ENCODE data around the gene ACTR10. TPM values are rescaled to one million over a fixed set of nuclear protein-coding genes. Genes with fewer than 3 reads are reported as not detected.

ACTR10 gene
- total and polyA plus RNA-seq, 3 donors from 2014 or later: 53.0 to 87.2 (median 68.0) TPM

DNA sequence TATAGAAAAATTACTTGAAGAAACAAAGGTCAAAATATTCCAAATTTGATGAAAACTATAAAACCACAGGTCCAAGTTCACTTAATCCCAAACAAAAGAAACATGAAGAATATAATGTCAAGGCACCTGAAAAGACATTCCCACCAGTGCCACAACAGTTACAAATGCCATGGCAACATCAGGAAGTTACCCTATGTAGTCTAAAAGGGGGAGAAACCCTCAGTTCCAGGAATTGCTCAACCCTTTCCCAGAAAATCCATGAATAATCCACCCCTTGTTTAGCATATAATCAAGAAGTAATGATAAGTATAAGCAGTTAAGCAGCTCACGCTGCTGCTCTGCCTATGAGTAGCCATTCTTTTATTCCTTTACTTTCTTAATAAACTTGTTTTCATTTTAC lies 3.8 kb upstream of the ACTR10 start:
- Histone ChIP-seq H3K27me3 (no peaks in the 10 kb centered on the region), H3K9me3 (no peaks in the 10 kb centered on the region), H3K4me1 (peaks cover 5% of the 10 kb centered on the region), H3K4me3 (no peak overlapping the region), H3K36me3 (ENCODE audit: low read depth, missing control alignments) (no peaks in the 10 kb centered on the region), H3K27ac (no peak overlapping the region)
- TF ChIP-seq, protein P1, sequence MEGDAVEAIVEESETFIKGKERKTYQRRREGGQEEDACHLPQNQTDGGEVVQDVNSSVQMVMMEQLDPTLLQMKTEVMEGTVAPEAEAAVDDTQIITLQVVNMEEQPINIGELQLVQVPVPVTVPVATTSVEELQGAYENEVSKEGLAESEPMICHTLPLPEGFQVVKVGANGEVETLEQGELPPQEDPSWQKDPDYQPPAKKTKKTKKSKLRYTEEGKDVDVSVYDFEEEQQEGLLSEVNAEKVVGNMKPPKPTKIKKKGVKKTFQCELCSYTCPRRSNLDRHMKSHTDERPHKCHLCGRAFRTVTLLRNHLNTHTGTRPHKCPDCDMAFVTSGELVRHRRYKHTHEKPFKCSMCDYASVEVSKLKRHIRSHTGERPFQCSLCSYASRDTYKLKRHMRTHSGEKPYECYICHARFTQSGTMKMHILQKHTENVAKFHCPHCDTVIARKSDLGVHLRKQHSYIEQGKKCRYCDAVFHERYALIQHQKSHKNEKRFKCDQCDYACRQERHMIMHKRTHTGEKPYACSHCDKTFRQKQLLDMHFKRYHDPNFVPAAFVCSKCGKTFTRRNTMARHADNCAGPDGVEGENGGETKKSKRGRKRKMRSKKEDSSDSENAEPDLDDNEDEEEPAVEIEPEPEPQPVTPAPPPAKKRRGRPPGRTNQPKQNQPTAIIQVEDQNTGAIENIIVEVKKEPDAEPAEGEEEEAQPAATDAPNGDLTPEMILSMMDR (IDR thresholded peaks at IDR 0.05): no peak
- no peak for TF ChIP-seq POLR2A (IDR thresholded peaks at IDR 0.05)
- 95 to 100% methylated on average over 1 of the region's 1 CpG for WGBS, 2 donors
- DNase-seq: no peak
- intact Hi-C loops (cut with DNase I; ENCODE audit: low total_unique reads): no loop called here

DNA sequence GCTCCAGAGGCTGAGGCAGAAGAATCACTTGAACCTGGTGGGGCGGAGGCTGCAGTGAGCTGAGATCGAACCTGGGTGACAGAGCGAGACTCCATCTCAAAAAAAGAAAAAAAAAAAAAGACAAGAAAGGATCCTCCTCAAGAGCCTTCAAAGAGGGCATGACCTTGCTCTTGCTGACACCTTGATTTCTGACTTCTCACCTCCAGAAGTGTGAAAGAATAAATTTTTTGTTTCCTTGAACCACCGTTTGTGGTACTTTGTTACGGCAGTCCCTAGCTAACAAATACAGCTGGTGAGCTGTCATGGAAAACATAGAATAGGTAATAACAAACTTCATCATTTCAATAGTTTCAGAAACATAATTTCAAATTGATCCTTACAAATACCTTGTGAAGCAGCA lies 1.9 kb upstream of the ACTR10 start:
- Histone ChIP-seq H3K4me1 (peaks cover 9% of the 10 kb centered on the region), H3K36me3 (ENCODE audit: low read depth, missing control alignments) (no peaks in the 10 kb centered on the region), H3K4me3 (no peak overlapping the region), H3K27ac (no peak overlapping the region), H3K27me3 (no peaks in the 10 kb centered on the region), H3K9me3 (no peaks in the 10 kb centered on the region)
- intact Hi-C loops (cut with DNase I; ENCODE audit: low total_unique reads): no loop called here
- no peak for DNase-seq
- no peak for TF ChIP-seq POLR2A (IDR thresholded peaks at IDR 0.05)
- TF ChIP-seq, protein P1 (IDR thresholded peaks at IDR 0.05): no peak
- WGBS, 2 donors: 73 to 90% methylated on average over 5 of the region's 5 CpGs

DNA sequence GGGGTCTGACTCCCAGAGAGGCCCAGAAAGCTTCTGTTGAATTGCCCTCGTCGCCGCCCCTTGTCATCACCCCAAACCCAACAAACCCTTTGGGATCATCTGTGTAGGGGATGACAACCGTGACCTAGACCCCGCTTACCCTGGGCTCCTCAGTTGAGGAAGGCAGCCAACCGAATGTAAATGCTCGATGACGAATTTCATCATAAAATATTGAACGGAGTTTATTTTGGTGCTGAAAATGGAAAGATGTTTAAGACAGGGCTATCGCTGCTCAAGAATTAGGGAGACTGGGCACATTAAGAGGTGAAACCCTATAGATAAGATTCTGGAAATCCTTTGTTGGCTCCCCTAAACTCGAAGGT lies 512 bp downstream of the ACTR10 start:
- Histone ChIP-seq H3K27me3 (no peaks in the 10 kb centered on the region), H3K4me3 (peak overlapping the region; percentile 84 to 87), H3K9me3 (no peaks in the 10 kb centered on the region), H3K36me3 (ENCODE audit: low read depth, missing control alignments) (no peaks in the 10 kb centered on the region), H3K4me1 (peaks cover 9% of the 10 kb centered on the region), H3K27ac (peak overlapping the region; percentile 87 to 96)
- TF ChIP-seq, protein P1 (IDR thresholded peaks at IDR 0.05): no peak
- TF ChIP-seq POLR2A (IDR thresholded peaks at IDR 0.05): no peak
- 0 to 1% methylated on average over 11 of the region's 11 CpGs for WGBS, 2 donors
- intact Hi-C loops (cut with DNase I; ENCODE audit: low total_unique reads): no loop called here
- no peak for DNase-seq

DNA sequence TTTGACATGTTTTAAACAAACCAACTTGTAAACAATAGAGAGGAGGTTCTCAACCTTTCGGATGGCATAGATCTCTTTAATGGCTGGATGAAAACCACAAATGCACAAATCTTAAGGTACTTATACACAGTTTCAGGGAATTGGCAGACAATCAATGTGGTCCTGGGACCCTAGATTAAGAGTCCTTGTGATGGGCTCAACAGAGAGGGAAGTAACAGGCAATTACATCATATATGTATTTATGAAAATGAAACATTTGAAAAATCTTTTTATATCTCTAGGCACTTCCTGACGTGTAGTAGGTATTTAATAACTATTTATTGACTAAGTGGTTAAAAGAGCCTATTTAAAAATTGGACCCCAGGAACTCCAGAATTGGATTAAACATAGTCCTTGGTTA lies 897 bp downstream of the ACTR10 start:
- H3K27me3 ChIP-seq: no peaks in the 10 kb centered on the region
- H3K36me3 ChIP-seq (ENCODE audit: low read depth, missing control alignments): no peaks in the 10 kb centered on the region
- 1 to 7% methylated on average over 2 of the region's 2 CpGs for WGBS, 2 donors
- H3K4me3 ChIP-seq: peak overlapping the region; percentile 84 to 87
- DNase-seq: no peak
- no peaks in the 10 kb centered on the region for H3K9me3 ChIP-seq
- H3K4me1 ChIP-seq: peaks cover 9% of the 10 kb centered on the region
- peak overlapping the region; percentile 28 to 96 for H3K27ac ChIP-seq
- intact Hi-C loops (cut with DNase I; ENCODE audit: low total_unique reads): no loop called here
- TF ChIP-seq POLR2A (IDR thresholded peaks at IDR 0.05): no peak
- TF ChIP-seq, protein P1 (IDR thresholded peaks at IDR 0.05): no peak

DNA sequence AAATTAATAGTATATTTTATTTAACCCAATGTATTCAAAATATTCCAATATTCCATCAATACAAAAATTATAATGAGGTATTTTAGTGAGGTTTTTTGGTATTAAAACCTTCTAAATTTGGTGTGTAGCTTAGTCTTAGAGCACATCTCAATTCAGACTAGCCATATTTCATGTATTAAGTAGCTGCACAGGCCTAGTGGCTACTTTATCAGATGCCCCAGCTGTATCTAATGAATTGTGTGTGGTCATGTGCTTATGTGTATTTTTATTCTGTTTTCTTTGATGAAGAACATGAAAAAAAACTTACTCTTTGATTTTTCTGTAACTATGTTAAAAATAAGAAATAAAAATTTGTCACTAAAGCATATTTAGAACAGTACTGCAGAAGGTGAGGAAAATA lies 13.2 kb downstream of the ACTR10 start:
- no peaks in the 10 kb centered on the region for H3K36me3 ChIP-seq (ENCODE audit: low read depth, missing control alignments)

More for the DNA sequence above, 13.2 kb downstream of the ACTR10 start:
- H3K9me3 ChIP-seq: no peaks in the 10 kb centered on the region
- H3K4me1 ChIP-seq: no peaks in the 10 kb centered on the region
- intact Hi-C loops (cut with DNase I; ENCODE audit: low total_unique reads): no loop called here
- no peak overlapping the region for H3K4me3 ChIP-seq
- no peaks in the 10 kb centered on the region for H3K27me3 ChIP-seq
- TF ChIP-seq POLR2A (IDR thresholded peaks at IDR 0.05): no peak
- TF ChIP-seq, protein P1 (IDR thresholded peaks at IDR 0.05): no peak
- no peak for DNase-seq
- H3K27ac ChIP-seq: no peak overlapping the region

All from testis (tissue), 3 donors.